H1 (cell line): Measurements from ENCODE around the gene PPP2R2C.

Experiments
- CREB1 ChIP-seq: IDR thresholded peaks from 2 replicates; pipeline ENCODE4 v1.6.1; 2012; ENCODE audit warnings: inconsistent platforms
- CTCF ChIP-seq, 3 experiments: IDR thresholded peaks; 1 replicate in 2 of 3; 2 replicates in 1 of 3; pipeline versions ENCODE4 v1.5.1 to v1.6.1; 2011; ENCODE audit warnings: low read length in 3 of 3, mild to moderate bottlenecking in 3 of 3, inconsistent platforms in 2 of 3, low read depth in 1 of 3, moderate library complexity in 1 of 3; ENCODE audit not compliant: insufficient read depth in 1 of 3; ENCODE audit errors: control extremely low read depth in 1 of 3
- EGR1 ChIP-seq: IDR thresholded peaks from 2 replicates; pipeline ENCODE4 v1.6.1; 2011; ENCODE audit warnings: low read depth, low read length, borderline replicate concordance
- EP300 ChIP-seq, 2 experiments: IDR thresholded peaks; 1 replicate in 1 of 2; 2 replicates in 1 of 2; pipeline ENCODE4 v1.6.1; 2011 to 2012; ENCODE audit warnings: low read depth in 2 of 2, low read length in 2 of 2, mild to moderate bottlenecking in 2 of 2, borderline replicate concordance in 1 of 2, inconsistent platforms in 1 of 2, moderate library complexity in 1 of 2
- GTF2F1 ChIP-seq: IDR thresholded peaks from 2 replicates; pipeline ENCODE4 v1.6.1; 2012; ENCODE audit warnings: low read depth, low read length, improper control_type of control experiment, borderline replicate concordance
- KDM1A ChIP-seq: fragments of 200-600, 300-600 bp; sonication (generic); IDR thresholded peaks from 2 replicates; pipeline ENCODE4 v1.7.1; 2016; ENCODE audit warnings: mild to moderate bottlenecking, low read length, borderline replicate concordance
- POLR2A ChIP-seq, 2 experiments: IDR thresholded peaks; 1 replicate in 1 of 2; 2 replicates in 1 of 2; pipeline ENCODE4 v1.6.1; 2011; ENCODE audit warnings: low read depth in 2 of 2, low read length in 2 of 2, mild to moderate bottlenecking in 2 of 2; ENCODE audit errors: control extremely low read depth in 1 of 2
- RAD21 ChIP-seq, 2 experiments: IDR thresholded peaks in 1 of 2; conservative IDR thresholded peaks in 1 of 2; 2 replicates each; pipeline ENCODE4 v1.6.1; 2011; ENCODE audit warnings: low read depth in 2 of 2, low read length in 2 of 2, improper control_type of control experiment in 1 of 2, inconsistent platforms in 1 of 2, mild to moderate bottlenecking in 1 of 2, moderate library complexity in 1 of 2
- TAF1 ChIP-seq: IDR thresholded peaks from 2 replicates; pipeline ENCODE4 v1.6.1; 2011; ENCODE audit warnings: mild to moderate bottlenecking, low read depth, low read length
- YY1 ChIP-seq: IDR thresholded peaks from 2 replicates; pipeline ENCODE4 v1.6.1; 2011; ENCODE audit warnings: low read depth, mild to moderate bottlenecking, low read length
- ZNF274 ChIP-seq: IDR thresholded peaks from 2 replicates; pipeline ENCODE4 v1.7.0; 2012; ENCODE audit warnings: low read length, borderline replicate concordance; ENCODE audit errors: extremely low read depth

- TF ChIP-seq EGR1 (no peak), GTF2F1 (no peak), EP300 (IDR thresholded peaks at IDR 0.05; ENCODE audit: borderline replicate concordance in 1 of 2, low read depth in 2 of 2, low read length in 2 of 2) (no peak), CTCF (IDR thresholded peaks at IDR 0.05; ENCODE audit: control extremely low read depth in 1 of 3, insufficient read depth in 1 of 3, low read depth in 1 of 3, low read length in 3 of 3) (no peak), POLR2A (IDR thresholded peaks at IDR 0.05; ENCODE audit: control extremely low read depth in 1 of 2, low read depth in 2 of 2, low read length in 2 of 2) (no peak), RAD21 (IDR thresholded peaks at IDR 0.05 in 1 of 2, conservative IDR thresholded peaks at IDR 0.05 in 1 of 2; ENCODE audit: low read depth in 2 of 2, low read length in 2 of 2) (no peak), YY1 (no peak), ZNF274 (no peak), TAF1 (no peak), KDM1A (no peak), CREB1 (no peak)
Measured at GRCh38 chr4:6283282-6283681, 189.1 kb downstream of the PPP2R2C start.
